HL-60 (cell line): ENCODE data around the gene ATP11B.

Experiments used
- POLR2AphosphoS5 ChIP-seq: IDR thresholded peaks from 2 replicates; pipeline ENCODE4 v1.6.1; 2012; ENCODE audit warnings: low read depth
- REST ChIP-seq: IDR thresholded peaks from 2 replicates; pipeline ENCODE4 v1.6.1; 2012; ENCODE audit warnings: low read depth; ENCODE audit not compliant: insufficient replicate concordance
- TF ChIP-seq, protein P1 (sequence below): IDR thresholded peaks from one replicate; pipeline ENCODE4 v1.5.1; 2011; ENCODE audit warnings: low read length, control low read depth, inconsistent platforms; ENCODE audit not compliant: insufficient read depth

DNA sequence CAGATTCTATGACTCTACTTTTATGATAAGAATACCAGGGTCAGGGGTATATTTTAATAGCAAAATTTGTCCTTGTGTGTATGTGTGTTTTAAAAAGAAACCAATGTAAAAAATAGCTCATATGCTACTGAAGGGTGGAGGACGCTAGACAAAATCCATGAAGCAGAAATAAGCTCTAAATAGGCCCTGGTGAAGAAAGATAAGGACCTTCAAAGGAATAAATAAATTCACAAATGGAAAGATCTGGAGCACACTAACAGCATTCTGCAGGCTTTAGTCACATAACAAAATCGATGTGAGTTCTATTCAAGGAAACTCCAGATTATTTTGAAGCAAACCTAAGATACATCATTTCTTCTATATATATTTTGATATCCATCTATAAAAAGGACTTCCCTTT is 27.2 kb upstream of the ATP11B start:
- TF ChIP-seq, protein P1, sequence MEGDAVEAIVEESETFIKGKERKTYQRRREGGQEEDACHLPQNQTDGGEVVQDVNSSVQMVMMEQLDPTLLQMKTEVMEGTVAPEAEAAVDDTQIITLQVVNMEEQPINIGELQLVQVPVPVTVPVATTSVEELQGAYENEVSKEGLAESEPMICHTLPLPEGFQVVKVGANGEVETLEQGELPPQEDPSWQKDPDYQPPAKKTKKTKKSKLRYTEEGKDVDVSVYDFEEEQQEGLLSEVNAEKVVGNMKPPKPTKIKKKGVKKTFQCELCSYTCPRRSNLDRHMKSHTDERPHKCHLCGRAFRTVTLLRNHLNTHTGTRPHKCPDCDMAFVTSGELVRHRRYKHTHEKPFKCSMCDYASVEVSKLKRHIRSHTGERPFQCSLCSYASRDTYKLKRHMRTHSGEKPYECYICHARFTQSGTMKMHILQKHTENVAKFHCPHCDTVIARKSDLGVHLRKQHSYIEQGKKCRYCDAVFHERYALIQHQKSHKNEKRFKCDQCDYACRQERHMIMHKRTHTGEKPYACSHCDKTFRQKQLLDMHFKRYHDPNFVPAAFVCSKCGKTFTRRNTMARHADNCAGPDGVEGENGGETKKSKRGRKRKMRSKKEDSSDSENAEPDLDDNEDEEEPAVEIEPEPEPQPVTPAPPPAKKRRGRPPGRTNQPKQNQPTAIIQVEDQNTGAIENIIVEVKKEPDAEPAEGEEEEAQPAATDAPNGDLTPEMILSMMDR: no peak
- TF ChIP-seq REST (no peak), POLR2AphosphoS5 (no peak)
